ENCODE measurements around the gene FXYD3.
"Not testable (repeated sequence)": the region's sequence is repeated elsewhere in the genome, so short reads cannot be mapped to it uniquely, and the experiment has no call there.

FXYD3 gene

GRCh38 chr19:35098413-35099049 lies 17.1 kb upstream of the FXYD3 start:
- Mint-ChIP-seq H3K36me3 (no peaks in the 10 kb centered on the region), H3K27ac (no peak overlapping the region), H3K27me3 (no peaks in the 10 kb centered on the region), H3K4me3 (no peak overlapping the region), H3K9me3 (no peaks in the 10 kb centered on the region), H3K4me1 (no peaks in the 10 kb centered on the region)

DNA sequence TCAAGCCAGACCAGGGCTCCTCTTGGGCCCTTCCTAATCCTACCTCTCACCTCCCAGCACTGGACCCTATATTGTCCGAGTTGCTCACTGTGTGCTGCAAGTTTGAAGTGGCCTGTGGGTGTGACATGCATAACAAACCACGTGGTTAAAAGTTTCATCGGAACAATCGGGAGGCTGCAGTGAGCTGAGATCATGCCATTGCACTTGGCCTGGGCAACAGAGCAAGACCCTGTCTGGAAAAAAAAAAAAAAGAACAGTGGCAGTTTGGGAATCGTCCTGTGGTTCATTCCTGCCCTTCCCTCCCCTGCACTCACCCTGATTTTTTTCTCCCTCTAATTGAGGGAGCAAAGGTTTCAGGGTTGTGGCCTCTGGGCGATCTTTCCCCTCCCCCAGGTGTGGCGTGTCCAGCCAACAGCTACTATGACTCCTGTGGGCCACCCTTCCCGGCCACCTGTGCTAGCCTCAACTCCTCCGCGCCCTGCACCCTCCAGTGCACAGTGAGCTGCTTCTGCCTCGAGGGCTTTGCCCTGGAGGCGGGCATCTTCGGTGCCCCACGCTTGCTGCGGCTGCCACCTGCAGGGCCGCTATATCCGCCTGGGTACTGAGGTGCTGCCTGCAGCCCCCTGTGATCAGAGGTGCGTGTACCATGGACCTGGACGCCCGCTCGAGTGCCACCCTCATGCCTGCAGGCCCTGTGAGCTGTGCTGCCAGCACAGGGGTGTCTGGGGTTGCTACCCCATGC lies 16.3 kb upstream of the FXYD3 start:
- Mint-ChIP-seq H3K9me3 (no peaks in the 10 kb centered on the region), H3K4me3 (no peak overlapping the region), H3K27ac (no peak overlapping the region), H3K4me1 (no peaks in the 10 kb centered on the region), H3K36me3 (no peaks in the 10 kb centered on the region), H3K27me3 (no peaks in the 10 kb centered on the region)

- Mint-ChIP-seq H3K27ac (no peak overlapping the region), H3K9me3 (no peaks in the 10 kb centered on the region), H3K4me1 (no peaks in the 10 kb centered on the region), H3K4me3 (no peak overlapping the region), H3K36me3 (no peaks in the 10 kb centered on the region), H3K27me3 (no peaks in the 10 kb centered on the region)
Observed at GRCh38 chr19:35099897-35100275, 15.7 kb upstream of the FXYD3 start.

DNA sequence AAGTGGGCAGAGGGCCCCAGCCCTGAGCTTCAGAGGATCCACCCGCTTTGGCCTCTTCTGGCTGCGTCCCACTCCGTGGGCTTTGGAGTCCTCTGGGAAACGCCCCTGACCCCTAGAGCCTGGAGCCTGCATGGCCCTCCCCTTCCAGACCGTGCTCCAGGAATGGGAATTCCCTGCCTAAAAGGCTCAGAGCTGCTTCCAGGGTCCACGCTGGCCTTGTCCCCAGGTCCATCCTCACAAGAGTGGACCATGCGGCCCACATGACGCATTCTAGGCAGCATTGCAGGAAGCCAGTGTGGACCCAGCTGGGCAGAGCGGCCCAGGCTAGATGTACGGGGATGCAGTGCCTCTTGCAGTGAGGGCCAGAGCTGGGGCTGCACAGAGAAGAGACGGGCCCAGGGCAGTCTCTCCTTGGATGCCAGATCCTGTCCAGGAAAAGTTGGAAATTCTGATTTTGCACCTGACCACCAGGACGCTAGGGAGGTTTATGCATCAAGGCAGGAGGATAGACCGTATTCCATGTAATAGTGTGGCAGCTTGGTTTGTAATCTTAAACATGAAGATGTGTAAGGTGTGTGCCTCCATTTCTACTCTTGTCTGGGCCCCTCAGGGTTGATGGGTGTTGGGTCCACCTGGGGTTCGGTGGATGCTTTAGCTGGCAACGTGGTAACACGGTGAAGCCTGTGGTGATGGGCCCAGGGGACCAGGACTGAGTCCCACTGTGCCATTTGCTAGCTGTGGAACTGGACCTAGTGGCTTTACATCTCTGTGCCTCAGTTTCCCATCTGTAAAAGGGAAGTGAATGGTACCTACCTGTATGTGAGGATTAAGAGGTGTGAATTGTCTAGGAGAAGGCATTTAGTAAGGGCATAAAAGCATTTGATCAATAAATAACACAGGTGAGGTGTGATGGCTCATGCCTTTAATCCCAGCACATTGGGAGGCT lies 14.8 kb upstream of the FXYD3 start:
- Mint-ChIP-seq H3K36me3 (no peaks in the 10 kb centered on the region), H3K9me3 (no peaks in the 10 kb centered on the region), H3K4me3 (no peak overlapping the region), H3K27ac (no peak overlapping the region), H3K27me3 (no peaks in the 10 kb centered on the region), H3K4me1 (no peaks in the 10 kb centered on the region)

DNA sequence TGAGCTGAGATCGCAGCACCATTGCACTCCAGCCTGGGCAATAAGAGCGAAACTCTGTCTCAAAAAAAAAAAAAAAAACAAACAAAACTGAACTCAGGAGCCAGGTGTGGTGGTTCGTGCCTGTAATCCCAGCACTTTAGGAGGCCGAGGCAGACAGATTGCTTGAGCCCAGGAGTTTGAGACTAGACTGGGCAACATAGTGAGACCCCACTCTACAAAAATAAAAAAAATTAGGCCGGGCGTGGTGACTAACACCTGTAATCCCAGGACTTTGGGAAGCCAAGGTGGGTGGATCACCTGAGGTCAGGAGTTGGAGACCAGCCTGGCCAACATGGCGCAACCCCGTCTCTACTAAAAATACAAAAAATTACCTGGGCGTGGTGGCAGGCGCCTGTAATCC lies 13.7 kb upstream of the FXYD3 start:
- H3K4me3 Mint-ChIP-seq, H3K27ac Mint-ChIP-seq, H3K9me3 Mint-ChIP-seq, H3K36me3 Mint-ChIP-seq, H3K4me1 Mint-ChIP-seq, H3K27me3 Mint-ChIP-seq: not testable (repeated sequence)

- H3K27me3 Mint-ChIP-seq, H3K27ac Mint-ChIP-seq, H3K36me3 Mint-ChIP-seq, H3K9me3 Mint-ChIP-seq, H3K4me3 Mint-ChIP-seq, H3K4me1 Mint-ChIP-seq: not testable (repeated sequence)
Observed at GRCh38 chr19:35103614-35104013, 12.0 kb upstream of the FXYD3 start.

DNA sequence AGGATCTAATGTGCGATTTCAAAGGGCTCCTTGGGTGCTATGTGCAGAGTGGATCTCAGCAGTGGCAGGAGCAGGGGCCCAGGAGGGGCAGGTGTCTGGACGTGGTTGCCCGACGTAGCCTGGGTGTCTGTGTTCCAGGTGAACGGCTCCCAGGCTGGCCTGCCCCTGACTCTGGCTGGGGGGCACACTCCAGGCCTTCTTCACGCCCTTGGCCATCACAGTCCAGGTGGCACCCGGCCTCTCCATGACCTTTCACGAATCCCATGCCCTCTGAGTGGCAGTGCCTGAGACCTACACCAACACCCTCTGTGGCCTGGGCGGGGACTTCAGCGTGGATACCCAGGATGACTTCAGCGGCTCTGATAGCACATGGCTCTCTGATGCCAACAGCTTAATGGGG lies 11.3 kb upstream of the FXYD3 start:
- Mint-ChIP-seq H3K9me3 (no peaks in the 10 kb centered on the region), H3K36me3 (no peaks in the 10 kb centered on the region), H3K27me3 (no peaks in the 10 kb centered on the region), H3K4me1 (no peaks in the 10 kb centered on the region), H3K4me3 (no peak overlapping the region), H3K27ac (no peak overlapping the region)

GRCh38 chr19:35105047-35105410 lies 10.6 kb upstream of the FXYD3 start:
- no peaks in the 10 kb centered on the region for H3K27me3 Mint-ChIP-seq
- H3K9me3 Mint-ChIP-seq = no peaks in the 10 kb centered on the region
- H3K4me3 Mint-ChIP-seq = no peak overlapping the region
- no peak overlapping the region for H3K27ac Mint-ChIP-seq
- H3K36me3 Mint-ChIP-seq = no peaks in the 10 kb centered on the region
- no peaks in the 10 kb centered on the region for H3K4me1 Mint-ChIP-seq

DNA sequence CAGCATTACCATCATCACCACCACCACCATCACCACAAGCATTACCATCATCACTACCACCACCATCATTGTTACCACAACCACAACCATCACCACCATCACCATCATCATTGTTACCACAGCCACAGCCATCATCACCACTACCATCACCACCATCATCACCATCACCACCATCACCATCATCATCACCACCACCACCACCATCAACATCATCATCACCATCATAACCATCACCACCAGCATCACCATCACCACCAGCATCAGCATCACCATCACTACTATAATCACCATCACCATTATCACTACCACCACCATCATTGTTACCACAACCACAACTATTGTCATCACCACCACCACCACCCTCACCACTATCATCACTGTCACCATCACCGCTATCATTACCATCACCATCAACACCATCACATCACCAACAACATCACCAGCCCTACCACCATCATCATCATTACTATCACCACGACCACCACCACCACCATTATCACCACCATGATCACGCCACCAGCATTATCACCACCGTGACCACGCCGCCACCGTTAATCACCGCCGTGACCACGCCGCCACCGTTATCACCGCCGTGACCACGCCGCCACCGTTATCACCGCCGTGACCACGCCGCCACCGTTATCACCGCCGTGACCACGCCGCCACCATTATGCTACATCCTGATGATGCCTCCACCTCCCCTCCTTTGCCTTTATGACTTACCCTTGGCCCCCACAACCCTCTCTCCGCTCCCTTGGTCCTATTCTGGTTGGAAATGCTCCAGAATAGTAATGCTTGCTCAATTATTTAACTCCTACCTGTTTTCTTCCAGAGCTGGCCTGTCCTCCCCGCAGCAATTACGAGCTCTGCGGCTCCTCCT lies 10.0 kb upstream of the FXYD3 start:
- H3K36me3 Mint-ChIP-seq = no peaks in the 10 kb centered on the region
- H3K9me3 Mint-ChIP-seq = no peaks in the 10 kb centered on the region
- H3K4me3 Mint-ChIP-seq = no peak overlapping the region
- no peaks in the 10 kb centered on the region for H3K27me3 Mint-ChIP-seq
- H3K27ac Mint-ChIP-seq = peak overlapping the region; percentile 80
- H3K4me1 Mint-ChIP-seq = no peaks in the 10 kb centered on the region

GRCh38 chr19:35106291-35106583 lies 9.4 kb upstream of the FXYD3 start:
- H3K27me3 Mint-ChIP-seq = no peaks in the 10 kb centered on the region
- H3K36me3 Mint-ChIP-seq = no peaks in the 10 kb centered on the region
- peak overlapping the region; percentile 80 for H3K27ac Mint-ChIP-seq
- no peaks in the 10 kb centered on the region for H3K4me1 Mint-ChIP-seq
- H3K4me3 Mint-ChIP-seq = no peak overlapping the region
- H3K9me3 Mint-ChIP-seq = no peaks in the 10 kb centered on the region

GRCh38 chr19:35106898-35107541 lies 8.6 kb upstream of the FXYD3 start:
- Mint-ChIP-seq H3K4me3 (no peak overlapping the region), H3K9me3 (no peaks in the 10 kb centered on the region), H3K4me1 (no peaks in the 10 kb centered on the region), H3K27me3 (no peaks in the 10 kb centered on the region), H3K27ac (no peak overlapping the region), H3K36me3 (no peaks in the 10 kb centered on the region)

DNA sequence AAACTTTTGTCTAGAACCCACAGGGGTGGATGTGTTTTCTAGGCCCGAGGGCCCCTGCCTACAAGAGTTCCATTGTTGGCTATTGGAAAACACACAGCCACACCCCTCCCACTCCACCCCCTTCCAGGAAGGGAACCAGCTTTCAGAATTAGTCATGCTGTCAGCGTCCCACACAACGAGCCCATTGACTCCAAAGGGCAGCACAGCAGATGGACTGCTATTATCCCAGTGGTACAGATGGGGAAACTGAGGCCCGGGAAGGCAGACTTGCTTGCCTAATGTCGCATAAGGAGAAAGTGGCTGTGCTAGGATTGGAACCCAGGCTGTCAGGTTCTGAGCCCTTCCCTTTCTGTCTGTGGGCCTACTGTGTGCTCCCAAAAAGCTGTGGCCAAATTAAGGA lies 8.1 kb upstream of the FXYD3 start:
- Mint-ChIP-seq H3K9me3 (no peaks in the 10 kb centered on the region), H3K4me3 (no peak overlapping the region), H3K36me3 (no peaks in the 10 kb centered on the region), H3K4me1 (no peaks in the 10 kb centered on the region), H3K27me3 (no peaks in the 10 kb centered on the region), H3K27ac (no peak overlapping the region)

- Mint-ChIP-seq H3K9me3 (no peaks in the 10 kb centered on the region), H3K36me3 (no peaks in the 10 kb centered on the region), H3K4me1 (no peaks in the 10 kb centered on the region)
Observed at GRCh38 chr19:35108730-35109129, 6.9 kb upstream of the FXYD3 start.

DNA sequence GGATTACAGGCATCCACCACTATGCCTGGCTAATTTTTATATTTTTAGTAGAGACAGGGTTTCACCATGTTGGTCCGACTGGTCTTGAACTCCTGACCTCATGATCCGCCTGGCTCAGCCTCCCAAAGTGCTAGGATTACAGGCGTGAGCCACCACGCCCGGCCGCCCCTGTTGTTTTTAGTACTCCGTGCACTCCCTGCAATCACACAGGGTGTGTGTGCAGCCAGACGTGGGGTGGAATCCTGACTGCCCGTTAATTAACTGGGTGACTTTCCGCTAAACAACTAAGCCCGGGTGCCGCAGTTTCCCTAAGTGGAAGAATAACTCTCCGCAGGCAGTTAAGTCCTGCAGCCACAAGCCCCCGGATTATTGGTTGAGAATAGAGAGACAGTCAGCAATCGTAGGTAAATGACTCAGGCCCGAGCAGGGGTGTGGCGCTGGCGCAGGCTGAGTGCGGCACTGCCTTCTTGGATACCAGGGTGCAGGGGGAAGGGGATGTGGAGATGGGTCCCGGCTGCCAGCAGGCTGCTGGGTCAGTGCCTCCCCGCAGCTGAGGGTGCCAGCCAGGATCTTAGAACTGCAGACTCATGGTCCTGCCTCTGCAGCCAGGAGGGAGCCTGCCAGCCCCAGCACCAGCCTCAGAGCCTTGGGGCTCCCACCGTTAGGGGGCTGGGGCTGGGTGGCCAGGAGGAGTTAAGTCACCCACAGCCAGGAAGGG lies 6.1 kb upstream of the FXYD3 start:
- no peaks in the 10 kb centered on the region for H3K9me3 Mint-ChIP-seq
- no peaks in the 10 kb centered on the region for H3K36me3 Mint-ChIP-seq
- H3K4me3 Mint-ChIP-seq = no peak overlapping the region
- no peaks in the 10 kb centered on the region for H3K27me3 Mint-ChIP-seq
- H3K27ac Mint-ChIP-seq = no peak overlapping the region
- H3K4me1 Mint-ChIP-seq = peaks cover 2% of the 10 kb centered on the region

More at GRCh38 chr19:35108730-35109129, 6.9 kb upstream of the FXYD3 start:
- Mint-ChIP-seq H3K4me3 (no peak overlapping the region), H3K27me3 (no peaks in the 10 kb centered on the region), H3K27ac (peak overlapping the region; percentile 30)
